Smooth muscle cell of the brain vasculature (primary cell): ENCODE data around the gene VWA8.

Source experiments
- DNase-seq: peaks from one replicate; pipeline ENCODE4 v3.0.0-alpha.2; 2012; ENCODE audit warnings: low read depth, low spot score

The VWA8 gene

DNA sequence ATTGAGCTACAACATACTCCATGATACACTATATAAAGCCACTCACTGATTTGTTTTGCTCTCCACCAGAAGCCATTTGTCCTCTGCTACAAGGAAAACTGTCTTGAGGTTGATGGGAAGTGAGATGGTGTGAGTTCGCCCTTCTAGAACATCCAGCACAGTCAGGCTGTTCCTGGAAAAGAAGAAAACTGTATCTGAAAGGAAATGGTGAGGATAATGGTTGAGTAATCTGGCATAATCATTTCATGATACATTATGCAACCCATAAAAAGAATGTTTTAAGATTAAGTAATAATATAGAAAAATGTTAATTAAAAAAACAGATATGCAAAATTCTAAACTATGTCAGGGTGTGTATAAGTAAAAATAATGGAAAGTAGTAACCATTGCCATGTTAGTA lies 269.6 kb downstream of the VWA8 start:
- no peak for DNase-seq

DNA sequence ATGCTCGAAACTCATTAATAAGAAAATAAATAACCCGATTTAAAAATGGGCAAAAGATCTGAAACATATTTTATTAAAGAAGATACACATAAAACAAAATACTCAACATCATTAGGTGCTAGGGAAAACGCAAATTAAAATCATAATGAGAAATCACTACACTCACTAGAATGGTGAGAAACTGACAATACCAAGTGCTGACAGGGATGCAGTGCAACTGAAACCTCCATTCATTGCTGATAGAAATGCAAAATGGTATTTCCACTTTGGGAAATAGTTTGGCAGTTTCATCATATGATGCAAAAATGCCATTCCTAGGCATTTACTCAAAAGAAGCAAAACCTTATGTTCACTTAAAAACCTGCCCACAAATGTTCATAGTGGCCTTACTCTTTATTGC lies 278.1 kb downstream of the VWA8 start:
- no peak for DNase-seq

DNA sequence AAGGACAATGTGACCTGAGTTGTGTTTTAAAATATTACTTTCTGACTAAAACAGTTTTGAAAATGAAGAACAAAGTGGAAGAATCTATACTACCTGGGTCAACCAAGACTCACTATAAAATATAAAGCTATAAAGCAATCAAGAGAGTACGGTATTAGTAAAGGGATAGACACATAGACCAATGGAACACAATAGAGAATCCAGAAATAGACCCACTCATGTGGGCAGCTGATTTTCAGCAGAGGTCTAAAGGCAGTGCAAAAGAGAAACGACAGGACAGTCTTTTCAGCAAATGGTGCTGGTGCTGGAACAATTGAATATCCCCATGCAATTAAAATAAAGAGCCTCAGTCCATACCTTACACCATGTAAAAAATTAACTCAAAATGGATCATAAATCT lies 278.9 kb downstream of the VWA8 start:
- no peak for DNase-seq

DNA sequence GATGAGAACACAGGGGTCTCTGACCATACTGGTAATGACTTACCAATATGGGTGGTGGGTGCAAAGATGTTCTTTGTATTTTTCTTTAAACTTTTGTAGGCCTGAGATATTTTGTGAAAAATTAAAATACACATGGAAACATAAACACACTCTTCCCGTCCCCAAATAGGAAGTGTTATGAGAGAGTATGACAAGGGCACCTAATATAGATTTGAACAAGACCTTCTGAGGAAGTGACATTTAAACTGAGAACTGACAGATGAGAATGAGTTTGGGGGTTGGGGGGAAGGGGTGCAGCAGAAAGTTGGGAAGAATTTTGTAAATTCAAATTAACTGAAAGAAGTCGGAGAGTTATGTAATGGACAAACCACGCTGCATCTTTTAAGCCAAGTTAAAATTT lies 279.3 kb downstream of the VWA8 start:
- no peak for DNase-seq

DNA sequence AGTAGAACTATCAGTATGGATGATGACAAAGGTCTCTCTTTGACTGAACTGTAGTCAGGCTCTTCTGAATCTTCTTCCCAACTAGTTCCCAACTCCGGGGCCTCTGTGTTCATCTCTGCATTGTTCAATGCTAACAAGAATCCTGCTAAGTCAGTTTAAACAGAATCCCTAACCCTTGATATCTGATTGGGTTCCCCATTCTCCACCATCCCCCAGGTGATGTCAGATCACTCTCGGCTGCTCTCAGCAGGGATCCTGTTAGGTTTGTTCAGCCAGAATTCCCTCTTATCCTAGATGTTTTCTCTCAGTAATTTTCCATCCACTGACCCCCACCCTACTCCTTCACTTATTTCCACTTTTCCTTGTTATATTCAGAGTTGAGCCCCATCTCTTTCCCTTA lies 280.0 kb downstream of the VWA8 start:
- DNase-seq, result no peak

DNA sequence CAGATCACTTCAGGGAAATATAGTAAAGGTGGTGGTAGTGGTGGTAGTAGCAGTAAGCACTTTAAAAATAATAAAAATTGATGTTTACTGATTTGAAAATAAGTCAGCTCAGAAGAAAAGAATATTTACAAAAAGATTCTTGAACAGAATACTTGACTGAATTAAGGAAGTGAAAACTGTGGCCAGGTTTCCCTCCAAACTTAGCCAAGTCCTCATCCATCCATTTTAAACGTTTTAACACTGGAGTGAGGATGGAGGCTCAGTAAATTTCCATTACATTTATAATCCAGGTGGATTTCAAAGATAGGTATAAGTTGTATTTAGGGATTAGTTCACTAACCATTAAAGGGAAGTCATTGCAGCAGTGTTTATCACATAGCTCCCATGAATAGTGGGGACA lies 282.1 kb downstream of the VWA8 start:
- no peak for DNase-seq

DNA sequence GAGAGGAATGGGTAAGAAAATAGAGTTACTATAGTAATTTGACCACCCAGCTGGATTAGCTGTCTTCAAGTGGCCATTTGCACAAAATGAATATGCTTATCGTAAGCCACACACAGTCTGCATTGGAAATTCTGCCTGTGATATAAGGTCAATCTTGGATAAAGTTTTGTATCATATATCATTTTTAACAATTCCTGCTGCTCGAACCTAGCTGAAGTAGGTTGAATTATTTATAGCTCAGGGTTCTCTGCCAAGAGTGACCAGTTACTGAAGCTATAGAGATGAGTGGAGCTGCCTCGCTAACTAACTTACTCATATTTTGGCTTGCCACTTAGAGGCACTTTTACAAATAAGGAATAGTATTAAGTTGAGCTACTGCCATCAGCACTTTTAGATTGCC lies 282.7 kb downstream of the VWA8 start:
- no peak for DNase-seq

DNA sequence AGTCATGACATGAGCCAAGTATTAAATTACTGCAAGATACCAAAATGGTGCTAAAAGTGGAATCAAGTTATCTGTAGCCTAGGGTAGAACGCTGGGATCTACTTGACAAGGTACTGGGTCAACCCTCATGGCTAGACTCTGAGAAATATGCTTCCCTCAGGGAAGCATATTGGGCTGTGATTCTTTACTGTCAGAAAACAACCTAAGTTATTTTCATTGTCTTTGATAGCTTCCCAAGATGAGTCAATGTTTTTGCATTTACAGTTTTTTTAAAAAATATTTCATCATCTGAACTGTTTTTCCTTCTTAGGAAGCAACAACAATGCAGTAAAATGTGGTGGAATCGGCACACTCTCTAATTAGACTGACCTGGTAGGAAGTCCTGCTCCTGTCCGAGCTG lies 285.6 kb downstream of the VWA8 start:
- no peak for DNase-seq

DNA sequence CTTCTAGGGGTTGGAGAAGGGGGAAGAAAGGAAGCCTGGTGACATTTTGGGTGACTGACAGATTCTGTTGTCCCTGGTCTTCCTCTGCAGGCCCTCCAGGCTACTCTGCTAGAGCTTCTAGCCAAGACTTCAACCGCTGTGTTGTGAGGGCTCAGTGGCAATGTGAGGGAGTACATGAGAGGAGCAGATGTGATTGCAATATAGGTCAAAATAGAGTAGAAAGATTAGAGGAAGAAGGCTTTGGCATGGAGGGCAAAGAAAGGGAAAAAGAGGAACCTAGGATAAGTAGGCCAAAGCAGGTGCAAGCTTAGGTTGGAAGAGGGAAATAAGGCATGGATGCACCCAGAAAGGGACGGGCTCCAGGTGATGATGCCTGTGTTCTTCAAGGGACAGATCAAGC lies 286.7 kb downstream of the VWA8 start:
- DNase-seq, result no peak

DNA sequence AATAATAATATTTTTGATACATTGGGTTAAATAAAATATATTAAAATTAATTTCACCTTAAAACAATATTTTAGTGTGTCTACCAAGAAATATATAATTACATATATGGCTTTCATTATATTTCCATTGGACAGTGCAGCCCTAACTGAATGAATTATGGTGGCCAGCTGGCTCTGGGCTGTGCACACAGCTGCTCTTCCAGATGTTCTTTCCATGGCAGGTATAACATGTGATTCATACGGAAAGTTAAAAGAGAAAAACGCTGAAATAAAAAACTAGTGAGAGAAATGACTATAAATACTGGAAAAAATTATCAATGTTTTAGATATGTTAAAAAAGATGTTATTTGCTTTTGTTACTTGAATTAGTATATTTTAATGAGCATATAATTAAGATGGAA lies 287.3 kb downstream of the VWA8 start:
- DNase-seq, result no peak

DNA sequence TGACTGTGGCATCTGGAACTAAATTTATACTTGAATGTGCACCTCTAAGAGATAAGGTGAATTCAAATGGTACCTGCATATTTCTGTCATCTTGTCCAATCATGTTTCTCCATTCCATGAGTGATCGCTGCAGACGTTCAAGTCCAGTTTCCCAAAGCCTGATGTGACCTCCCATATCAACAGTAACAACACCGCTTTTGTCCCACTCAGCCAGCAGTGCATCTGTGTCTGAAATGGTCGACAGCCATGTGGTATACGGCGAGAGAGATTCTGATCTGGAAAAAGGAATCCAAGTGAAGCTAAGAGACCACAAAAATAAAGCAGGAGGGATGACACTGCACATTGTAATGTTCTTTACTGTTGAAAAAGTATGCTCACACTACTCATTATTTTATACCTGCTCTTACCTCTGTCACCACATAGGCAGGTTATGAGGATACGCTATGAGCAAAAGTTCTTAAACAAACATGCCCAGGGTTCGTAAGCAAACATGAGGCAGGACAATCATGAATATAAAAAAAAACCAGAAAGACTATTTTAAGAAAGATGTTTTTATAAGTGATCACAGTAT lies 290.0 kb downstream of the VWA8 start:
- no peak for DNase-seq

DNA sequence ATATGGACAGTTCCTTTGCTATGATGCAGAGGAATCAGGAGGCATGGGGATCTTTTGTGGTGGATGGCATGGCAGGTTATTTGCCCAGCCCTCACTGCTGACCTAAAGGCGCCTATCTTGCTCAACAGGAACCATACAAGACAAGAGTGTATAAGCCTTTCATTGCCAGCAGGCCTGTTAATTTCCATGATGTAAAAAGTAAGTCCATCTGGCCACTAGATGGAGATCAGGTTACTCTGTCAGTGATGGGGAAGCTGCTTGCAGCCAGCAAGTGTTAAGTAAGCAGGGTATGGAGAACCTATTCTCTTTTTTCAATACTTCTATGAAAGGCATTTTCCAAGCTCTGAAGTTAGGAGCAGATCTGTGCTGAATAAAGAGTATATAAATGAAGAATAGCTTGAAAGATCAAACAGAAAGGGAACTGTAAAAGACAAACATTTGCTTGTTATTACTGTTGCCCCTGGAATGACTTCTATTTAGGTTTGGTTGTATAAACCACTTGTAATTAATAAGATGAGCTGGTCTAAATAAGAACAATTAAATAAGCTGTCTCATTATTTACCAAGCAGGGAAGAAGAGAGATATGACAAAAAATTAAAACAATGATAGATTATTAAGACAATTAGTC lies 292.7 kb downstream of the VWA8 start:
- DNase-seq, result peak; percentile 87

DNA sequence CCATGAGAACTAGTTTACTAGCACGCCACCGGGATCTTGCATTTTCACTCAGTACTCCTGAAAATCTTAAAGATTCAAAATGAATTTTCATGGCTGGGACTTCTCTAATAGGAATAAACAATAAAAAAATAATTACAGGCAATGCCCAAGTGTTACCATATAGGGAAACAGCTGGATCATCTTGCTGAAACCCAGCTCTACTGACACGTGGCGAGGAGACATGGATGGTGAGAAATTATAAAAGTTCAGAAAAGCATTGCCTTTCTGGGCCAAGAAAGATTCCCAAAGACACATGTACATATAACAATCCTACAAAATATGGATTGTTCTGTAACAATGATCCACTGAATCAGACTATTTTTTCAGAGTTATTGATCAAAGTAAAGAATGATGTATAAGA lies 294.3 kb downstream of the VWA8 start:
- DNase-seq, result no peak

DNA sequence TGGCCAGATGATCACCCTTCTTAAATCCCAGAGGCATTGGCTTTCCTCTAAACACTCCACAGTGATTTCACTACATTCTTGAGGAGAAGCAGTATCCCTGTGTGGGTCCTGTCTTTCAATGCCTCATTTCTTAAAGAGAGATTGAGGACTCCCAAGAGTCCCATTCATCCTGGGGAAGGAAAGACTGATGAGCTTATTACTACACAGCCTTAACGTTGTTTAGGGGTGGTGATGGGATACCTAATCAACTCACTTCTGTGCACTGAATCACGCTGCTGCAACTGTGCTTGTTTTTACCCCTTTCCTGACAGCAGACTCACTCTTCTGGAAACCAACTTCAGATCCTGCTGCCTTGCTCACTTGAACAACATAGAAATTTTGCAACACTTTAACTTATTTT lies 300.5 kb downstream of the VWA8 start:
- no peak for DNase-seq

DNA sequence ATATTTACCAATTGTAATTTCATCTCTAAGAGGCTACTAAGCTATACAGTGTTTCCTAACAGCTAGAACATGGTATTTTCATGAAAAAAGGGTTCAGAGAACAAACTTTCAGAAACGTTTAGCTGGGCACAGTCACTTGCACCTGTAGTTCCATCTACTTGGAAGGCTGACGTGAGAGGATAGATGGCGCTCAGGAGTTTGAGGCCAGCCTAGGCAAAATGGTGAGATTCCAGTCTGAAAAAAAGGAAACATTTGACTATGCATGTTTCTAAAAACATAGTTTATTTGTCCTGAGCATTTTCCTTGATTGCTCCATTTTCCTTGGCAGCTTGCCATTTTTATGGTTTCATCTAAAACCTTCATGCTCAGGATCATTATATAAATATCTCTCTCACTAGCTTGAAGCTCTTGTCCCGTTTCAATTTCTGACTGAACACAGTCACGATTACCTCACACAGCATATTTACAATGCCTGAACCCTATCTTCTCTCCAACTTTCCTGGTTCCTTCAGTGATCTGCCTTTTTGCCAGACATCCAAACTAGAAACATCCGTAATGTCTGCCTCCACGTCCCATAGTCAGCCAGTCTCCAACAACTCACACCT lies 302.8 kb downstream of the VWA8 start:
- peak; percentile 65 for DNase-seq

DNA sequence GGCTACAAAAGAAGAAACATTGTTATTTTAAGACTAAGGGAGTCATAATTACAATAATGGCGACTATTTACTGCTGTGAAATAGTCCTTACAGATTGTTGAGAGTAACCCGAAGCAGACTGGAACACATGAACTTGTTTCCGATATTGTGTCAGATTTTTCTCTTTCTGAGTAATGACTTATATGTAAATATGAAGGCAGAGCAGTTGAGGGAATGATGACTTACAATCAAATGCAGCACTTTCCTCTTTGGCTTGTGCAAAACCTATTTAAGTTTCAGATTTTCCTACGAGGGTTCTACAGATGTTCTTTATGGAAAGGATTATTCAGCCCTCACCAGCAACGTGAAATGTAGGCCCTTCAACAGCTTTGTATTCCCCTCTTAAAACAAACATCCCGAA lies 304.9 kb downstream of the VWA8 start:
- no peak for DNase-seq

DNA sequence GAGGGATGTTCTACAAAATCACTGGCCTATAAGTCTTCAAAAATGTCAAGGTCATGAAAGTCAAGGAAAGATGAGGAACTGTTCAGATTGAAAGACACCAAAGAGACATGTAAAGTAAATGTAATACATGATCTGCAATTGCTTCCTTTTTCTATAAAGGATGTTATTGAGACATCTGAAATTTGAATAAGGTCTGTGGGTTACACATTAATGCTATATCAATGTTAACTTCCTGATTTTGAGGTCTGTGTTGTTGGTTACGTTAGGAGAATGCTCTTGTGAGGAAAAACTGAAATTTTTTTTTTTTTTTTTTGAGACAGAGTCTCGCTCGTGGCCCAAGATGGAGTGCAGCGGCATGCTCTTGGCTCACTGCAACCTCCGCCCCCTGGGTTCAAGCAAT lies 306.1 kb downstream of the VWA8 start:
- no peak for DNase-seq

DNA sequence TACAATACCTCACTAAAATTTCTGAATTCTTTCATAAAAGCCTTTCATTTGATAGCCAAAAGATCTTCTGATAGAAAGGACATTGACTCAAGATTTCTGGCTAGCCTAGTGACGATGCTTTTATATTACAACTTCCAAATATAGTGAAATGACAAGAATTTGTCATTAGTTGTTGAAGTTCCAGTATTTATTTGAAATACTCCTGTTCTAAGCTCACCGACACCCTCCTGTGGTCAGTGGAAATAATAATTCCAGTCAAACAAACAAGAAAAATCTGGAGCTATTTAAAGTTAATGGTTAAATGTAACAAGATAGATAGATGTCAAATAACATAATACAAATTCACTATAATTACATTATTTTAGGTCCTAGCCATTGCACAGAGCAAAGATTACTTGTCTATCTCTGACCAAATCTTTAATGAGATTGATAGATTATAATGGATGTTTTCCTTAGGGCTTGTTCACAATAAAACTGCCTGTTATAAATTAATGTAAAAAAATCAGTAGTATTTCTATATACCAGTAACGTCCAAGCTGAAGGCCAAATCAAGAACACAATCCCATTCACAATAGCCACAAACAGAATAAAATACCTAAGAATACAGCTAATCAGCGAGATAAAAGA lies 308.1 kb downstream of the VWA8 start:
- DNase-seq, result peak; percentile 62

DNA sequence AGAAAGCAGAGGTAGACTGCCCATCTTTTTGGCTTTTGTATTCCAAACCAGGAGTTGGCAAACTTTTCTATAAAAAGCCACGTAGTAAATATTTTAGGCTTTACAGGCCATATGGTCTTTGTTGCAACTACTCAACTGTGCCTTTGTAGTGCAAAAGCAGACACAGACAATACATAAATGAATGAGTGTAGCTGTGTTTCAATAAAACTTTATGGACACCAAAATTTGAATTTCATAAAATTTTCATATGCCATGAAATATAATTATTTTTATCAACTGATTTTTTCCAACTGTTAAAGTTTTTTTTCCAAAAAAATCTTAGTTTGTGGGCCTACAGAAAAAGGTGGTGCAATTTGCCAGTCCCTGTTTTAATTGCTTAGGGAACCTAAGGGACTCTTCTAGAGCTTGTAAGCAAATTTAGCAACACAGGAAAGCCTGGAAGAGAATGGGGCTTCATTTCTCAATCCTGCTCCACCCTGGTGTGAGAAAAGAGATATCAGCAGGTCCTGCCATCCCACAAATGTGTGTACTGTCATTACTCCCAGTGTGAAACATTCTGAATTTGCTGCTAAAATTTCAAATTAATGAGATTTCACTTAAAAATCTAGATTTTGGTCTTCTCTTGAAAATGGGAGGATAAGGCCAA lies 309.4 kb downstream of the VWA8 start:
- DNase-seq, result no peak

DNA sequence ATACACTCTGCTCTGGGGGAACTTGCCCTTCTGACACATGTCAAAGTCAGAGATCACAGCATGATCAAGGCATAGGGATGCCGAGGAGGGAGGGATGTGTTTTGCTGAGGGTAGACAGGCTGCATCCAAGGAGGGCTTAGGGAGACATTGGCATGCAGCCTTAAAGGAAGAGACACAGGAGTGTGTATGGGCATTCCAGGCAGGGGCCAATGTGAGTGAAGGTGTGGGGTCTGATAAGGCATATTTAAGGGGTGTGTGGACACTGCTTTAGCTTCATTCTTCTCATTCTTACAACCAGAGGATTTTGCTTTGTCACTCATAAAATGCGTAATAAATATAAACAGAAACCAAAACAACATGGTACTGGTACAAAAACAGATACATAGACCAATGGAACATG lies 310.2 kb downstream of the VWA8 start:
- no peak for DNase-seq

DNA sequence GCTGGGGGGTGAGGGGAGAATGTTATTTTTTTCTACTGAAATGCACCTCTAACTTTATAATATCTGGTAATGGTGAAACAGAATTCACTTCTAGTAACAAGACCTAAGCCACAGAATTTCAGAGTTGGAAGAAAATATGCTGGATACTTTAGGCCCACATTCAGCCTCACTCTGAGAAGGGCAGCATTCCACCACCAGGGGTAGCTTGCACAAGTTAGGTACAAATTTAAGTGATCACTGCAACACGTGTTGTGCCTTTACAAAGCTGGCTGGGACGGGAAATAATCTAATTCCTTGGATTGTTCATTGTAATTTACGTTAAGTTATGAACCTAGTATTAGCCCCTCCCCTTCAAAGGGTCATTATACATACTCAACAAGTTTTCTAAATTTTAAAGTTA lies 311.2 kb downstream of the VWA8 start:
- DNase-seq, result no peak

DNA sequence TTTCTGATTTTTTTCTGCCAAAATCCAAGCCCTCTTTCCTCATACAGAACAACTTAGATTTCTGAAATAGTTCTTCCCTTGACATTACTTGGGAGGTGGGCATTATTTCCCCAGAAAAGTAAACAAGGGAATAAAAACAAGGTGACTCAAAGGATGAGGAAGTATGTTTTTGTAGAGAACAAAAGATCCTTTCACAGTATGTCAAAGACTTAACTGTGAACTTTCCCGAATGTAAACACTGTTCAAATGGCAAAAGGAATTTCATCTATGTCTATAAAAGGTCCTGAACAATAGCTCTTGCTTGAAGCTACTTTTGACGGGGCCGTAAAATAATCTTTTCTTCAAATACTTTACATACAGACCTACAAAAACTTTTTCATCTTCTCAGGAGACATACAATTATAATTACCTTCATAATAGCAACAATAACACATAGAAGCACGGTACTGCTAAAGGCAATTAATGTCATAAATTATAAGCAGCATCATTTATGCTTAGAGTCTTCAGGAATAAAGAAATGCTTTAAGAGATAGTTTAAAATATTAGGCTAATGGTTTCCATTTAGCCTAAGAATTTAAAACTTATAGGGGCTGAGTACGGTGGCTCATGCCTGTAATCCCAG lies 312.5 kb downstream of the VWA8 start:
- DNase-seq, result peak; percentile 50
